ENCODE data around the gene USP54.

DNA sequence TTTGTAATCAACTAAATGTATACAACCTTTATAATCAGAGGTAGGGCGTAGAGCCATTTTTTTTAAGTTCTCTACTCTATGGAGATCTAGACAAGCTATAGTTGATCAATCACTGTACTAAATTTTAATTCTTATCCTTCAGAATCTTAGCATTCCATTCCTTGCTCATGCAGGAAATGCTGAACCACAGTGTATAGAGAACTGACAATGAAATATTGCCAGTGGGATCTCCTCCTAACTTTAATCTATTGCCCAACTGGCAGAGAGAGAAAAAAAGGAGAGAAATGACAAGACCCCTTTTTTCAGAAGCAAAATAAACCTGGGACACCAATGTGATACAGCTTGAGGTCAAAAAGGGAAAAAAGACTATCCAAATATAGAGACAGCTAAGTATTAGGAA lies 68.9 kb downstream of the USP54 start:
- TF ChIP-seq POLR2A (IDR thresholded peaks at IDR 0.05): no peak
- TF ChIP-seq, protein P1, sequence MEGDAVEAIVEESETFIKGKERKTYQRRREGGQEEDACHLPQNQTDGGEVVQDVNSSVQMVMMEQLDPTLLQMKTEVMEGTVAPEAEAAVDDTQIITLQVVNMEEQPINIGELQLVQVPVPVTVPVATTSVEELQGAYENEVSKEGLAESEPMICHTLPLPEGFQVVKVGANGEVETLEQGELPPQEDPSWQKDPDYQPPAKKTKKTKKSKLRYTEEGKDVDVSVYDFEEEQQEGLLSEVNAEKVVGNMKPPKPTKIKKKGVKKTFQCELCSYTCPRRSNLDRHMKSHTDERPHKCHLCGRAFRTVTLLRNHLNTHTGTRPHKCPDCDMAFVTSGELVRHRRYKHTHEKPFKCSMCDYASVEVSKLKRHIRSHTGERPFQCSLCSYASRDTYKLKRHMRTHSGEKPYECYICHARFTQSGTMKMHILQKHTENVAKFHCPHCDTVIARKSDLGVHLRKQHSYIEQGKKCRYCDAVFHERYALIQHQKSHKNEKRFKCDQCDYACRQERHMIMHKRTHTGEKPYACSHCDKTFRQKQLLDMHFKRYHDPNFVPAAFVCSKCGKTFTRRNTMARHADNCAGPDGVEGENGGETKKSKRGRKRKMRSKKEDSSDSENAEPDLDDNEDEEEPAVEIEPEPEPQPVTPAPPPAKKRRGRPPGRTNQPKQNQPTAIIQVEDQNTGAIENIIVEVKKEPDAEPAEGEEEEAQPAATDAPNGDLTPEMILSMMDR (IDR thresholded peaks at IDR 0.05): no peak

All from Peyer's patch (tissue), 4 donors.